Spleen (tissue), 11 donors: ENCODE data around the gene AGAP9. TPM values are rescaled to one million over a fixed set of nuclear protein-coding genes. Genes with fewer than 3 reads are reported as not detected.
"Not testable (repeated sequence)": the region's sequence is repeated elsewhere in the genome, so short reads cannot be mapped to it uniquely, and the experiment has no call there.

Experiments used
- DNase-seq: peaks from one replicate; pipeline ENCODE4 v3.0.0-alpha.2; 2020
- H3K27ac ChIP-seq, 8 donors: fragments of 200-600 bp; sonication (generic) in 7 of 8; 1 replicate in 4 of 8; 2 replicates in 4 of 8; pipeline versions ENCODE4 v1.5.0 to v1.8.0; 2016 to 2021; ENCODE audit warnings: inconsistent platforms in 4 of 8, mild to moderate bottlenecking in 4 of 8, moderate library complexity in 1 of 8
- H3K27me3 ChIP-seq, 7 donors: fragments of 200-600 bp; sonication (generic) in 6 of 7; replicated peaks in 1 of 7; 1 replicate in 4 of 7; 2 replicates in 3 of 7; pipeline versions ENCODE4 v1.5.0 to v1.8.0; 2016 to 2021; ENCODE audit warnings: inconsistent platforms in 3 of 7, mild to moderate bottlenecking in 1 of 7
- H3K36me3 ChIP-seq, 6 donors: fragments of 200-600 bp; sonication (generic) in 5 of 6; 1 replicate in 4 of 6; 2 replicates in 2 of 6; pipeline versions ENCODE4 v1.5.0 to v1.8.0; 2016 to 2021; ENCODE audit warnings: inconsistent platforms in 2 of 6
- H3K4me1 ChIP-seq, 6 donors: fragments of 200-600 bp; sonication (generic) in 5 of 6; 1 replicate in 3 of 6; 2 replicates in 3 of 6; pipeline versions ENCODE4 v1.5.0 to v1.8.0; 2016 to 2021; ENCODE audit warnings: inconsistent platforms in 3 of 6
- H3K4me3 ChIP-seq, 8 donors: fragments of 200-600 bp; sonication (generic) in 7 of 8; 1 replicate in 4 of 8; 2 replicates in 4 of 8; pipeline versions ENCODE4 v1.5.0 to v1.8.0; 2016 to 2021; ENCODE audit warnings: inconsistent platforms in 4 of 8, mild to moderate bottlenecking in 4 of 8, moderate library complexity in 2 of 8
- H3K9me3 ChIP-seq, 8 donors: fragments of 200-600 bp; sonication (generic) in 7 of 8; 1 replicate in 4 of 8; 2 replicates in 4 of 8; pipeline versions ENCODE4 v1.5.0 to v1.8.0; 2016 to 2021; ENCODE audit warnings: inconsistent platforms in 4 of 8
- CTCF ChIP-seq, 11 experiments: fragments of 200-600 bp in 7 of 11; fragments of 450-650 bp in 4 of 11; sonication (generic) in 4 of 11; IDR thresholded peaks in 8 of 11; conservative IDR thresholded peaks in 3 of 11; 1 replicate in 7 of 11; 2 replicates in 4 of 11; pipeline versions ENCODE4 v1.4.0 to v1.8.0; 2016 to 2021; ENCODE audit warnings: antibody characterized with exemption in 11 of 11, inconsistent platforms in 4 of 11, mild to moderate bottlenecking in 1 of 11
- POLR2A ChIP-seq, 3 donors: fragments of 450-650 bp; IDR thresholded peaks; one replicate each; pipeline ENCODE4 v1.5.1; 2017; ENCODE audit warnings: antibody characterized with exemption in 3 of 3, mild to moderate bottlenecking in 1 of 3
- POLR2AphosphoS5 ChIP-seq, 3 donors: sonication (generic); formaldehyde crosslinking; IDR thresholded peaks; one replicate each; pipeline ENCODE4 v1.5.1; 2017; ENCODE audit warnings: antibody characterized with exemption in 3 of 3
- WGBS, 5 donors: extraction: QIAGEN DNeasy Blood & Tissue Kit in 3 of 5; methylation state at CpG; one replicate each; pipeline versions ENCODE4 v1.1.5 to v1.1.7; 2013 to 2018; 5-methylcytosine and 5-hydroxymethylcytosine counted together
- intact Hi-C: fragments of 100-400 bp; cut with DNase I; formaldehyde crosslinking; loops from one replicate; pipeline ENCODE4 v1.15.0; 2023; ENCODE audit warnings: low total_unique reads
- polyA plus RNA-seq, 3 donors: library from polyadenylated mRNA; stranded (reverse); fragments of 200-250 nt; gene quantifications; one replicate each; pipeline ENCODE4 v1.2.1, GENCODE V29; 2013
- total RNA-seq, 7 donors: library from RNA; depleted of rRNA in 3 of 7; stranded (reverse); fragments of >200 nt in 3 of 7; fragmentation: NEBNext Ultra II Directional in 4 of 7; extraction: Animal tissue kit (Norgen Biotek cat#: 25700) in 4 of 7; gene quantifications; one replicate each; pipeline versions ENCODE4 v1.1.0 to v1.2.1, GENCODE V29; 2016 to 2021
- donor health status: healthy with polysubstance abuse.
- donor health status: DM: no; HTN: no; CAD: no; lungs with moderate emphysema.
- donor health status: DM: no; HTN: no; CAD: no.
- donor health status: Bipolar disorder and iron deficiency.
- donor health status: healthy.
- donor health status: DM: no; HTN: no; CAD: no.
- donor health status: DM: yes; HTN: yes; CAD: no.

The AGAP9 gene
- total and polyA plus RNA-seq, 10 donors: 4.2 to 19.8 (median 8.9) TPM

- DNase-seq: no peak
- intact Hi-C loops: no loop called here
- 68 to 90% (median 85%) methylated on average over 5 to 6 of the region's 6 CpGs for WGBS, 5 donors
- Histone ChIP-seq H3K4me3 (no peak overlapping the region), H3K27me3 (peaks cover 0 to 14% (median 0%) of the 10 kb centered on the region in 7 donors), H3K36me3 (no peaks in the 10 kb centered on the region), H3K9me3 (no peaks in the 10 kb centered on the region), H3K4me1 (no peaks in the 10 kb centered on the region), H3K27ac (no peak overlapping the region)
- TF ChIP-seq POLR2AphosphoS5 (IDR thresholded peaks at IDR 0.05) (no peak), CTCF (IDR thresholded peaks at IDR 0.05 in 8 of 11, conservative IDR thresholded peaks at IDR 0.05 in 3 of 11) (no peak), POLR2A (IDR thresholded peaks at IDR 0.05) (no peak)
Observed at GRCh38 chr10:47456794-47457527, 66.5 kb downstream of the AGAP9 start.

GRCh38 chr10:47456079-47456785 lies 67.2 kb downstream of the AGAP9 start:
- peaks cover 0 to 12% (median 0%) of the 10 kb centered on the region in 7 donors for H3K27me3 ChIP-seq
- intact Hi-C loops: no loop called here
- no peak for DNase-seq
- no peaks in the 10 kb centered on the region for H3K4me1 ChIP-seq
- no peak for TF ChIP-seq POLR2A (IDR thresholded peaks at IDR 0.05)
- no peak for TF ChIP-seq POLR2AphosphoS5 (IDR thresholded peaks at IDR 0.05)
- no peak for TF ChIP-seq CTCF (IDR thresholded peaks at IDR 0.05 in 8 of 11, conservative IDR thresholded peaks at IDR 0.05 in 3 of 11)
- WGBS, 5 donors: 69 to 90% (median 74%) methylated on average over 4 to 8 of the region's 8 CpGs
- H3K27ac ChIP-seq: no peak overlapping the region
- H3K9me3 ChIP-seq: no peaks in the 10 kb centered on the region
- no peak overlapping the region for H3K4me3 ChIP-seq
- H3K36me3 ChIP-seq: no peaks in the 10 kb centered on the region

GRCh38 chr10:47455350-47456078 lies 67.9 kb downstream of the AGAP9 start:
- DNase-seq, H3K27ac ChIP-seq, H3K4me3 ChIP-seq, H3K9me3 ChIP-seq, intact Hi-C loops, H3K4me1 ChIP-seq, H3K36me3 ChIP-seq: not testable (repeated sequence)
- WGBS, 5 donors: 47 to 57% (median 51%) methylated on average over 9 of the region's 9 CpGs
- H3K27me3 ChIP-seq: peaks cover 0 to 10% (median 0%) of the 10 kb centered on the region in 7 donors

GRCh38 chr10:47454780-47455058 lies 68.7 kb downstream of the AGAP9 start:
- Histone ChIP-seq H3K27ac (no peak overlapping the region), H3K4me3 (no peak overlapping the region), H3K27me3 (peaks cover 0 to 10% (median 0%) of the 10 kb centered on the region in 7 donors), H3K36me3 (no peaks in the 10 kb centered on the region), H3K4me1 (no peaks in the 10 kb centered on the region), H3K9me3 (no peaks in the 10 kb centered on the region)
- TF ChIP-seq CTCF (IDR thresholded peaks at IDR 0.05 in 8 of 11, conservative IDR thresholded peaks at IDR 0.05 in 3 of 11) (no peak), POLR2A (IDR thresholded peaks at IDR 0.05) (no peak), POLR2AphosphoS5 (IDR thresholded peaks at IDR 0.05) (no peak)
- intact Hi-C loops: no loop called here
- DNase-seq: no peak
- WGBS, 5 donors: 76 to 82% (median 81%) methylated on average over 3 of the region's 3 CpGs
